ENCODE measurements around the gene FBXO47. TPM values are rescaled to one million over a fixed set of nuclear protein-coding genes. Genes with fewer than 3 reads are reported as not detected.
"Not testable (repeated sequence)": the region's sequence is repeated elsewhere in the genome, so short reads cannot be mapped to it uniquely, and the experiment has no call there.

Gene FBXO47
- total RNA-seq, 1 donor from 2014 or later = not detected

GRCh38 chr17:38914741-38915638 is 52.2 kb downstream of the FBXO47 start:
- H2AFZ ChIP-seq (replicated peaks) = no peak overlapping the region
- Mint-ChIP-seq H3K4me1 (peaks cover 2% of the 10 kb centered on the region), H3K4me3 (no peak overlapping the region), H3K27ac (no peak overlapping the region), H3K27me3 (ENCODE audit: insufficient read depth, low read depth) (peaks cover 6% of the 10 kb centered on the region), H3K36me3 (peaks cover 17% of the 10 kb centered on the region), H3K9me3 (no peaks in the 10 kb centered on the region)
- H4K20me1 ChIP-seq (ENCODE audit: low read depth) = no peaks in the 10 kb centered on the region
- H3K36me3 ChIP-seq = no peaks in the 10 kb centered on the region
- TF ChIP-seq CTCF (IDR thresholded peaks at IDR 0.05) (no peak), EZH2phosphoT487 (IDR thresholded peaks at IDR 0.05) (no peak), EZH2 (IDR thresholded peaks at IDR 0.05) (no peak)
- H3K4me3 ChIP-seq = no peak overlapping the region
- H3K4me1 ChIP-seq = no peaks in the 10 kb centered on the region
- no peaks in the 10 kb centered on the region for H3K79me2 ChIP-seq (ENCODE audit: low read depth)
- no peak overlapping the region for H3K9ac ChIP-seq
- no peaks in the 10 kb centered on the region for H3K9me3 ChIP-seq (ENCODE audit: low read depth)
- H3K27ac ChIP-seq = no peak overlapping the region
- no peak overlapping the region for H3K4me2 ChIP-seq
- H3K27me3 ChIP-seq = no peaks in the 10 kb centered on the region
- DNase-seq (ENCODE audit: low spot score) = no peak
- peaks cover 5% of the 10 kb centered on the region for H3F3A ChIP-seq (ENCODE audit: low read depth)

GRCh38 chr17:38912221-38912813 is 54.9 kb downstream of the FBXO47 start:
- Histone ChIP-seq H3K27ac (no peak overlapping the region), H3K4me3 (no peak overlapping the region), H3K79me2 (ENCODE audit: low read depth) (no peaks in the 10 kb centered on the region), H3K27me3 (no peaks in the 10 kb centered on the region), H3K9ac (no peak overlapping the region), H2AFZ (replicated peaks) (no peak overlapping the region), H4K20me1 (ENCODE audit: low read depth) (peaks cover 7% of the 10 kb centered on the region), H3K9me3 (ENCODE audit: low read depth) (no peaks in the 10 kb centered on the region), H3K4me2 (no peak overlapping the region), H3K4me1 (peaks cover 12% of the 10 kb centered on the region), H3K36me3 (no peaks in the 10 kb centered on the region), H3F3A (ENCODE audit: low read depth) (peaks cover 8% of the 10 kb centered on the region)
- Mint-ChIP-seq H3K9me3 (no peaks in the 10 kb centered on the region), H3K27me3 (ENCODE audit: insufficient read depth, low read depth) (peaks cover 8% of the 10 kb centered on the region), H3K4me1 (peaks cover 7% of the 10 kb centered on the region), H3K27ac (no peak overlapping the region), H3K4me3 (no peak overlapping the region), H3K36me3 (peaks cover 11% of the 10 kb centered on the region)
- no peak for TF ChIP-seq EZH2phosphoT487 (IDR thresholded peaks at IDR 0.05)
- no peak for TF ChIP-seq CTCF (IDR thresholded peaks at IDR 0.05)
- TF ChIP-seq EZH2 (IDR thresholded peaks at IDR 0.05) = no peak
- DNase-seq (ENCODE audit: low spot score) = no peak

GRCh38 chr17:38911731-38912081 is 55.5 kb downstream of the FBXO47 start:
- not testable (repeated sequence) for H3K27ac ChIP-seq; H3K4me3 ChIP-seq; H4K20me1 ChIP-seq (ENCODE audit: low read depth); H3K4me3 Mint-ChIP-seq; H3K4me2 ChIP-seq; H3F3A ChIP-seq (ENCODE audit: low read depth); H3K79me2 ChIP-seq (ENCODE audit: low read depth); H3K9me3 Mint-ChIP-seq; H3K36me3 Mint-ChIP-seq; H3K9ac ChIP-seq; H3K27ac Mint-ChIP-seq; H3K9me3 ChIP-seq (ENCODE audit: low read depth); H3K36me3 ChIP-seq; DNase-seq (ENCODE audit: low spot score); H3K27me3 ChIP-seq; H2AFZ ChIP-seq (replicated peaks); H3K4me1 Mint-ChIP-seq; H3K27me3 Mint-ChIP-seq (ENCODE audit: insufficient read depth, low read depth)
- H3K4me1 ChIP-seq = peaks cover 12% of the 10 kb centered on the region
